Activated B cell treated with CpG ODN at 0.5 μM for 24 hours (primary cell): ENCODE results near the gene EIF5B. TPM values are rescaled to one million over a fixed set of nuclear protein-coding genes. Genes with fewer than 3 reads are reported as not detected.
"Not testable (repeated sequence)": the region's sequence is repeated elsewhere in the genome, so short reads cannot be mapped to it uniquely, and the experiment has no call there.

Experiments used
- ATAC-seq: fragments of 200-7000 bp; cut with Tn5 transposase; one replicate; pipeline ENCODE4 v1.10.0; 2021; ENCODE audit warnings: low read depth, mild to moderate bottlenecking, moderate library complexity
- CTCF ChIA-PET: fragments of 350-600 bp; sonication (Branson Sonifier 250); formaldehyde crosslinking; loops from one replicate; lab custom pipeline; 2021; ENCODE audit warnings: antibody characterized with exemption; lab: Charles Lee
- POLR2A ChIA-PET: fragments of 350-600 bp; sonication (Branson Sonifier 250); formaldehyde crosslinking; loops from one replicate; lab custom pipeline; 2021; ENCODE audit warnings: antibody characterized with exemption; lab: Charles Lee
- DNase-seq: peaks from one replicate; pipeline ENCODE4 v3.0.0; 2022
- H3K27ac Mint-ChIP-seq: one replicate; pipeline ENCODE4 v1.8.0; 2020; ENCODE audit warnings: mixed read lengths
- H3K27me3 Mint-ChIP-seq: one replicate; pipeline ENCODE4 v1.8.0; 2021; ENCODE audit warnings: mixed read lengths
- H3K36me3 Mint-ChIP-seq: one replicate; pipeline ENCODE4 v1.8.0; 2021; ENCODE audit warnings: low read depth, mixed read lengths
- H3K4me1 Mint-ChIP-seq: one replicate; pipeline ENCODE4 v1.8.0; 2021; ENCODE audit warnings: mixed read lengths
- H3K4me3 Mint-ChIP-seq: one replicate; pipeline ENCODE4 v1.8.0; 2020; ENCODE audit warnings: mild to moderate bottlenecking, mixed read lengths
- H3K9me3 Mint-ChIP-seq: one replicate; pipeline ENCODE4 v1.8.0; 2020; ENCODE audit warnings: mixed read lengths
- intact Hi-C: fragments of 100-400 bp; cut with micrococcal nuclease; formaldehyde crosslinking; loops from one replicate; pipeline ENCODE4 v1.15.1; 2024
- total RNA-seq: library from RNA; stranded (reverse); gene quantifications from 2 replicates; pipeline ENCODE4 v1.2.3, GENCODE V29; 2022
- TF ChIP-seq, protein P1 (sequence below): fragments of 200-600 bp; IDR thresholded peaks from one replicate; pipeline ENCODE4 v1.8.0; 2022; ENCODE audit warnings: antibody characterized with exemption, mild to moderate bottlenecking

The EIF5B gene
- total RNA-seq: 52.3 and 55.0 TPM in 2 replicates

DNA sequence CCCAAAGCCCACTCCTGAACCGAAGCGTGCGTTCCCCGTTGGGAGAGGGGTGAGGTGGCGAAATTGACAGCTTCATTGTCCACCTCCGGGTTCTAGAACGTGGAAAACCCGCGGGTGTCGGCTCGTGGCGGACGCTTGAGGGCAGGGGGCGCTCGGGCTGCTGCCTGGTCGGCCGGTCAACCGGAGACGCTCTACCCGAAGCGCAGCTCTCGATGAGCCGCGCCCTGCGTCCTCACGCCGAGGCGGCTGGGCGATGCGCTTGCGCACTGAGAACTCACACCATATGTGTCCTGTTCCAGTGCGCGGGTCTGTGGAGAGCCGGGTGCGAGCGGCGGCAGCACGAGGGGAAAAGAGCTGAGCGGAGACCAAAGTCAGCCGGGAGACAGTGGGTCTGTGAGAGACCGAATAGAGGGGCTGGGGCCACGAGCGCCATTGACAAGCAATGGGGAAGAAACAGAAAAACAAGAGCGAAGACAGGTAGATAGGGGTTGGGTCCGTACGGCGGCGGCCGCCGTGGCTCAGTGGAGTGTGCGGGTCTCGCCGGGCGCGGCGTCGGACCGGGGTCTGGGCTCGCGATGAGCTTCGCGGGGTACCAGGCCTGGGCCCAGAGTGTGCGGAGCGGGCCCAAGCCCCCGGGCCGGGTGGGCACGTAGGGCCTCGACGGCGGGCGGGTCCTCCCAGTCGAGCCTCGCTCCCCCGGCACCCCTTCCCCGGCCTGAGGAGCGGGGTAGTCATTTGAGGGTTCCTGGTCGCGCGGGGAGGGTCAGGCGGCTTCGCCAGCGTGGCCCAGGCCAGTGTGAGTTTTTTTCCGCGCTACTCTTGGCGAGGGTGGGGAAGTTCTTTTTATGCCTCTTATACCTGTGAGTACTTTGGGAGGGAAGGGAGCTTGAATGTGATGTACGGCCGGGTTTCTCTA lies at the start of gene EIF5B:
EIF5B (plus strand) TSS at position 277 of the 916 bp plus-strand sequence; CDS start at position 443, 166 bp downstream.
- Mint-ChIP-seq H3K4me3 (no peak within 1 kb of the TSS), H3K36me3 (peaks cover 11% of the 10 kb centered on the region), H3K27me3 (no peaks in the 10 kb centered on the region), H3K27ac (no peak within 1 kb of the TSS), H3K9me3 (no peaks in the 10 kb centered on the region), H3K4me1 (peaks cover 28% of the 10 kb centered on the region)
- TF ChIP-seq, protein P1, sequence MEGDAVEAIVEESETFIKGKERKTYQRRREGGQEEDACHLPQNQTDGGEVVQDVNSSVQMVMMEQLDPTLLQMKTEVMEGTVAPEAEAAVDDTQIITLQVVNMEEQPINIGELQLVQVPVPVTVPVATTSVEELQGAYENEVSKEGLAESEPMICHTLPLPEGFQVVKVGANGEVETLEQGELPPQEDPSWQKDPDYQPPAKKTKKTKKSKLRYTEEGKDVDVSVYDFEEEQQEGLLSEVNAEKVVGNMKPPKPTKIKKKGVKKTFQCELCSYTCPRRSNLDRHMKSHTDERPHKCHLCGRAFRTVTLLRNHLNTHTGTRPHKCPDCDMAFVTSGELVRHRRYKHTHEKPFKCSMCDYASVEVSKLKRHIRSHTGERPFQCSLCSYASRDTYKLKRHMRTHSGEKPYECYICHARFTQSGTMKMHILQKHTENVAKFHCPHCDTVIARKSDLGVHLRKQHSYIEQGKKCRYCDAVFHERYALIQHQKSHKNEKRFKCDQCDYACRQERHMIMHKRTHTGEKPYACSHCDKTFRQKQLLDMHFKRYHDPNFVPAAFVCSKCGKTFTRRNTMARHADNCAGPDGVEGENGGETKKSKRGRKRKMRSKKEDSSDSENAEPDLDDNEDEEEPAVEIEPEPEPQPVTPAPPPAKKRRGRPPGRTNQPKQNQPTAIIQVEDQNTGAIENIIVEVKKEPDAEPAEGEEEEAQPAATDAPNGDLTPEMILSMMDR: no peak
- ChIA-PET CTCF (interaction anchor here (0.9 to 2.9 kb wide), 3 partner anchors 153 to 197 kb away, joined by 3 to 18 read pairs (median 3); partner anchors contain the start of gene REV1), POLR2A (interaction anchor here (1.1 to 3.6 kb wide), 12 partner anchors 11 to 1691 kb away, joined by 3 to 37 read pairs (median 6); partner anchors contain the start of genes C2orf15, COX5B, LIPT1 and MITD1)
- DNase-seq (peak; percentile 92), ATAC-seq (peak; percentile 69)
- intact Hi-C loops: loop anchor here (1.0 to 5.0 kb wide), 11 partner anchors 9 to 1915 kb away; partner anchors contain the start of genes AFF3, CNOT11, COA5 and MGAT4A

DNA sequence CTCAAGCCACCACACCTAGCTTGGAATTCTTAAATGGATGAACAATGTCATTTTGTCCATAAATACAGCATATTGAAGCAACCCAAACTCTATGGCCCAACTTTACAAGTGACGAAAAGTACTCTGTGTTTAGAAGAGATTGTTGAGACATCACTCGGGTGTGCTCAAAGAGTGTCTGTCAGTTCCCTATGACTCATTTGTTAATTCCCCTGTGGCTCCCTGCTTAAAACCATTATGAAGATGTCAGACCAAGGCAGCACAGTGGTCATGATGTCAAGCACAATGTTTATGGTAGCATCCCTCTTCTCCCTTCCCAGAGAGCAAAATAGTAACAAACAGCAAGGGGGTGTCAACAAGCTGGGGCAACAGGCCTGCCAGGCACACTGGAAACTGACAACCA lies 39.2 kb upstream of the EIF5B start:
- ATAC-seq: peak; percentile 47
- peaks cover 2% of the 10 kb centered on the region for H3K36me3 Mint-ChIP-seq
- no peak overlapping the region for H3K4me3 Mint-ChIP-seq
- ChIA-PET POLR2A (no interaction called here), CTCF (no interaction called here)
- H3K9me3 Mint-ChIP-seq: no peaks in the 10 kb centered on the region
- no peak overlapping the region for H3K27ac Mint-ChIP-seq
- no peaks in the 10 kb centered on the region for H3K27me3 Mint-ChIP-seq
- DNase-seq: no peak
- no peaks in the 10 kb centered on the region for H3K4me1 Mint-ChIP-seq
- intact Hi-C loops: no loop called here
- TF ChIP-seq, protein P1: no peak

DNA sequence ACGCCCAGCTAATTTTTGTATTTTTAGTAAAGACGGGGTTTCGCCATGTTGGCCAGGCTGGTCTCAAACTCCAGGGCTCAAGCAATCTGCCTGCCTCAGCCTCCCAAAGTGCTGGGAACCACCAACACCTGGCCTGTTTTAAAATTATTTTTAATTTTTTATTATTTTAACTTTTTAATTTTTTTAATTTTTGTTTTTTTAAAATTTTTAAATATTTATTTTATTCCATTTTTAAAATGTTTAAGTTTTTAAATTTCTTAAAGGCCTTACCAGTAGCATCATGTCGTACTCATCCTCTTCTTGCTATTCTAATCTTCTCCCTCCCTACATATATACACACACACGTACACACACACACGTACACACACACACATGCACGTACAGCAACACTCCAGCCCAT lies 37.6 kb upstream of the EIF5B start:
- ChIA-PET CTCF (no interaction called here), POLR2A (no interaction called here)
- no peak for DNase-seq
- Mint-ChIP-seq H3K27me3 (no peaks in the 10 kb centered on the region), H3K27ac (no peak overlapping the region), H3K9me3 (no peaks in the 10 kb centered on the region), H3K36me3 (peaks cover 6% of the 10 kb centered on the region), H3K4me1 (no peaks in the 10 kb centered on the region), H3K4me3 (no peak overlapping the region)
- intact Hi-C loops: no loop called here
- no peak for ATAC-seq
- TF ChIP-seq, protein P1: no peak

GRCh38 chr2:99301097-99301496 lies 36.1 kb upstream of the EIF5B start, which contains the start of gene LYG1:
LYG1 (minus strand) TSS chr2:99301197; CDS start chr2:99295670, 5,527 bp downstream.
- CTCF ChIA-PET, ATAC-seq, intact Hi-C loops, H3K9me3 Mint-ChIP-seq, DNase-seq, H3K27me3 Mint-ChIP-seq, H3K27ac Mint-ChIP-seq, H3K4me1 Mint-ChIP-seq, H3K4me3 Mint-ChIP-seq, POLR2A ChIA-PET: not testable (repeated sequence)
- H3K36me3 Mint-ChIP-seq: peaks cover 12% of the 10 kb centered on the region

DNA sequence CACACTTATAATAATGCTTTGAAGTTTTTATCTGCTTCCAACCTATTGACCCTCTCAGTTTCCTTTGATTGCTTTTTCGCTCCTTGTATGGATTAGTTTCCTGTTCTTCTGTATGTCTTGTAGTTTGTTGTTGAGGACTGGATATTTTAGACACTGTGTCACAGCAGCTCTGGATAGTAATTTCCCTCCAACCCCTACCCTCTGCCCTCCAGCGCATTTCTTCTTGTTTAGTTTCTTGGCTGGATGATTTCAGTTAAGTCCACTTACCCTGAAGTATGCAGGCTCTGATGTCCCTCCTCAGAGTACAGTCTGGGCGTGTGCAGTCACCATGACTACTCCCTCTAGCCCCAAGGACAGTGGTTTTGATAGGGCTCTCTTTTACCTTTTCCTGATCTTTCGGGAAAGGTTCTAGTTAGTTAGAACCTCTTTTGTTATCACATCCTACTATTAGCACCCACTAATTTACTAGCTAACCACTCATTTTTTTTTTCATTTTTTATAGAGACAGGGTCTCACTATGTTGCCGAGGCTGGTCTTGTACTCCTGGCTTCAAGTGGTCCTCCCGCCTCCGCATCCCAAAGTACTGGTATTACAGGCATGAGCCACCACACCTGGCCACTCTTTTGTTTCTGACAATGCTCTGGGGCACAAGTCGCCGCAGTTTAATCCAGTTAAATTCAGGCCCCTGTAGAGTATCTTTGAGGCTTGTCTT lies 19.9 kb upstream of the EIF5B start:
- no peak overlapping the region for H3K27ac Mint-ChIP-seq
- peaks cover 57% of the 10 kb centered on the region for H3K36me3 Mint-ChIP-seq
- no peaks in the 10 kb centered on the region for H3K27me3 Mint-ChIP-seq
- ATAC-seq (no peak), DNase-seq (no peak)
- H3K9me3 Mint-ChIP-seq: peaks cover 5% of the 10 kb centered on the region
- POLR2A ChIA-PET: no interaction called here
- H3K4me3 Mint-ChIP-seq: no peak overlapping the region
- TF ChIP-seq, protein P1: no peak
- H3K4me1 Mint-ChIP-seq: no peaks in the 10 kb centered on the region
- intact Hi-C loops: no loop called here
- CTCF ChIA-PET: interaction anchor here (0.6 to 1.1 kb wide), 2 partner anchors 20 to 230 kb away, joined by 3 read pairs; no protein-coding TSS in a partner anchor

DNA sequence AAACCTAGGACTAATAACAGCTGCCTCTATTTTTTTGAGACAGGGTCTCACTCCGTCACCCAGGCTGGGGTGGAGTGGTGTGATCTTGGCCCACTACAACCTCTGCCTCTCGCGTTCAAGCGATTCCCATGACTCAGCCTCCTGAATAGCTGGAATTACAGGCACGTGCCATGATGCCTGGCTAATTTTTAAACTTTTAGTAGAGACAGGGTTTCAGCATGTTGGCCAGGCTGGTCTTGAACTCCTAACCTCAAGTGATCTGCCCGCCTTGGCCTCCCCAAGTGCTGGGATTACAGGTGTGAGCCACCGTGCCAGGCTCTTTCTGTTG lies 19.4 kb upstream of the EIF5B start:
- not testable (repeated sequence) for H3K27me3 Mint-ChIP-seq

More for the DNA sequence above, 19.4 kb upstream of the EIF5B start:
- H3K27ac Mint-ChIP-seq, H3K4me3 Mint-ChIP-seq, DNase-seq, ATAC-seq, H3K4me1 Mint-ChIP-seq, intact Hi-C loops, POLR2A ChIA-PET, H3K9me3 Mint-ChIP-seq: not testable (repeated sequence)
- CTCF ChIA-PET: interaction anchor here (0.6 to 1.1 kb wide), 2 partner anchors 21 to 231 kb away, joined by 3 read pairs; no protein-coding TSS in a partner anchor
- H3K36me3 Mint-ChIP-seq: peaks cover 58% of the 10 kb centered on the region
